Stimulated activated naive B cell treated with anti-CD40 and anti-IgM and Interleukin-4, amounts not matched to agents 10 μg/mL and 1 μg/mL and 100 μg/mL, for 72 hours (primary cell): ENCODE results near the gene VNN1.

Experiments used
- ATAC-seq, 2 donors: fragments of 150-1000 bp; cut with Tn5 transposase; replicated peaks; 2 replicates each; pipeline ENCODE4 v1.10.0; 2021; ENCODE audit warnings: moderate library complexity in 1 of 2
- DNase-seq: peaks from one replicate; pipeline ENCODE4 v3.0.0; 2021
- H3K27ac Mint-ChIP-seq: one replicate; pipeline ENCODE4 v1.8.0; 2022; ENCODE audit warnings: mild to moderate bottlenecking, mixed read lengths
- H3K27me3 Mint-ChIP-seq, 2 donors: one replicate each; pipeline ENCODE4 v1.8.0; 2022; ENCODE audit warnings: mixed read lengths in 2 of 2
- H3K36me3 Mint-ChIP-seq, 2 donors: one replicate each; pipeline ENCODE4 v1.8.0; 2022; ENCODE audit warnings: mixed read lengths in 2 of 2, mild to moderate bottlenecking in 1 of 2
- H3K4me1 Mint-ChIP-seq, 2 donors: one replicate each; pipeline ENCODE4 v1.8.0; 2022; ENCODE audit warnings: mixed read lengths in 2 of 2, mild to moderate bottlenecking in 1 of 2
- H3K4me3 Mint-ChIP-seq, 2 donors: one replicate each; pipeline ENCODE4 v1.8.0; 2022; ENCODE audit warnings: mild to moderate bottlenecking in 2 of 2, mixed read lengths in 2 of 2, moderate library complexity in 1 of 2
- H3K9me3 Mint-ChIP-seq, 2 donors: one replicate each; pipeline ENCODE4 v1.8.0; 2022; ENCODE audit warnings: mixed read lengths in 2 of 2, mild to moderate bottlenecking in 1 of 2

VNN1 gene

DNA sequence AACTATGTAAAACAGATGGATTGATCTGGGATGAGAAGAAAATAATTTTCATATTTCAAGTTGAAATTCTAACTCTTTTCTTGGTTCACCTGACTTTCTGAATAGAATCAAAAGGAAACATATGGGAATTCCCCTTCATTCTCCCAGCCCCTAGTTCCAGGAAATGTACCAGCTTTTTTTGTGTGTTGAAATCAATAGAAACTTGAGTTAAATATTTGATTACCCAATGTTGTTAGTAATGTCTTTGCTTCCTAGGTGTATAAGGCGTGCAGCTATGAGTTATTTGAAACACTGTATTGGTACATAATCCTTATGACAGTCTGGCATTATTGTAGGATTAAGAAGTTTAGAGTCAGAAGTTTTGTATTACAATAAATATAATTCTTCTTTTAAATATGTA, 22.4 kb upstream of the VNN1 start:
- H3K4me1 Mint-ChIP-seq, result peaks cover 6 to 12% of the 10 kb centered on the region in 2 donors
- peaks cover 8 to 14% of the 10 kb centered on the region in 2 donors for H3K36me3 Mint-ChIP-seq
- no peak overlapping the region for H3K4me3 Mint-ChIP-seq
- no peak overlapping the region for H3K27ac Mint-ChIP-seq
- H3K27me3 Mint-ChIP-seq, result peaks cover 0 to 4% of the 10 kb centered on the region in 2 donors
- ATAC-seq (no peak), DNase-seq (no peak)
- peaks cover 4 to 5% of the 10 kb centered on the region in 2 donors for H3K9me3 Mint-ChIP-seq

DNA sequence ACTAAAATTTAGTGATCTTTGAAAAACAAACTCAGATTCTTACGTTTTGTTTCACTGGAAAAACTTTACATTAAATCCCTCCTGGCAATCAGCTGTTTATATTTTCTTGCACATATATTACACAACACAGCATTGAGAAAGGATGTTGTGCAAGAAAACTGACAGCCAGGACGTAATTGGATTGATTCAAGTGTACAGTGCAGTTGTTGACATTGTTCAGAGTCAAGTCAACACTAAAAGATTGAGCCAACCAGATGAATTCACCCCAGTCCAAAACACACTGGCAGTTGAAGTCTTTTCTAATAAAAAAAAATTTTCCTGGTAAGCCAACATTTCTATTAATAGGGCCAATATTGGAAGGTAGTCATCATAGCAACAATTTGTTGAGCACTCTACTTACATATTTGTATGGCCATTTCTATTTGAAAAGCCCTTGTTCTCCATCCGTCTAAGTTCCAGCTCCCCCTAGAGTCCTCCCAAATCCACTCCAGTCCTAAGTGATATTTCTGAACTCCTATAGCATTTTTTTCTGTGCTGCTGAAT, 20.9 kb upstream of the VNN1 start:
- H3K4me3 Mint-ChIP-seq, result no peak overlapping the region
- peaks cover 0 to 4% of the 10 kb centered on the region in 2 donors for H3K27me3 Mint-ChIP-seq
- peaks cover 6 to 12% of the 10 kb centered on the region in 2 donors for H3K4me1 Mint-ChIP-seq
- DNase-seq, result no peak
- no peak for ATAC-seq
- H3K36me3 Mint-ChIP-seq, result peaks cover 0 to 4% of the 10 kb centered on the region in 2 donors
- H3K27ac Mint-ChIP-seq, result no peak overlapping the region
- H3K9me3 Mint-ChIP-seq, result peaks cover 3 to 4% of the 10 kb centered on the region in 2 donors

DNA sequence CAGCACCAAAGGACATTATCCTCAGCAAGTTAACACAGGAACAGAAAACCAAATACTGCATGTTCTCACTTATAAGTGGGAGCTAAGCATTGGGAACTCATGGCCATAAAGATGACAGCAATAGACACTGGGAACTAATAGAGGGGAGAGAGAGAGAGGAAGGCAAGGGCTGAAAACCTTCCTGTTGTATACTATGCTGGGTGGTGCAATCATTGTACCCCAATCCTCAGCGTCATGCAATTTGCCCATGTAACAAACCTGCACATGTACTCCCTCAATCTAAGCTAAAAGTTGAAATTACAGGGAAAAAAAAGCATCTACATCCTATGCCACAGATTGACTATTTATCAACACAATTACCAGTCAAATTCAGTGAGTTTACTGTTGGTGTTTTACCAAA, 20.0 kb upstream of the VNN1 start:
- no peak for DNase-seq
- Mint-ChIP-seq H3K36me3 (peaks cover 0 to 2% of the 10 kb centered on the region in 2 donors), H3K9me3 (no peaks in the 10 kb centered on the region), H3K27ac (no peak overlapping the region), H3K4me3 (no peak overlapping the region), H3K4me1 (peaks cover 6 to 12% of the 10 kb centered on the region in 2 donors), H3K27me3 (peaks cover 0 to 2% of the 10 kb centered on the region in 2 donors)
- ATAC-seq, result no peak

DNA sequence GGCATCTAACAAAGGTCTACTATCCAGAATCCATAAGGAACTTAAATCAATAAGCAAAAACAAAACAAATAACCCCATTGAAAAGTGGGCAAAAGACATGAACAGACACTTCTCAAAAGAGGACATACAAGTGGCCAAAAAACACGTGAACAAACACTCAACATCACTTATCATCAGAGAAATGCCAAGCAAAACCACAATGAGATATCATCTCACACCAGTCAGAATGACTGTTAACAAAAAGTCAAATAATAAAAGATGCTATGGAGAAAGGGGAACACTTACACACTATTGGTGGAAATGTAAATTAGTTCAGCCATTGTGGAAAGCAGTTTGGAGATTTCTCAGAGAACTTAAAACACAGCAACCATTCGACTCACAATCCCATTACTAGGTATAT, 19.4 kb upstream of the VNN1 start:
- Mint-ChIP-seq H3K9me3 (no peaks in the 10 kb centered on the region), H3K27ac (no peak overlapping the region), H3K4me3 (no peak overlapping the region), H3K4me1 (peaks cover 6 to 12% of the 10 kb centered on the region in 2 donors), H3K36me3 (no peaks in the 10 kb centered on the region), H3K27me3 (no peaks in the 10 kb centered on the region)
- no peak for DNase-seq
- ATAC-seq, result no peak

DNA sequence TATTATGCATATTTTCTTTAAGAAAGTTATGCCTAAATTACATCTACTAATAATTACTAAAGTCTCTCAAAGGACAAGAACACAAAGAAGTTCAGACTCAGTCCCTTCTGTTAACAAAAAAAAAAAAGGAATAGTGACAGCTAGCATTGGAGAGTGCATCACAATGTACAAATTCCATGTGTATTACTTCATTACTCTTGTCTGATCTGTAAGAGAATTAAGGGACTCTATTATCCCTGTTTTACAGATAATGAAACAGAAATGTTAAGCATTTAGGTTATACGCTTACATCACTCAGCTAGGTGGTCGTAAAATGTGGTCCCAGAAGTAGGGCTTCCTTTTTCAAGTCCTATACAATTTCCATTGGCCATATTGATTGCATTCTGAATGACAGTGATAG, 17.2 kb upstream of the VNN1 start:
- ATAC-seq (no peak), DNase-seq (no peak)
- Mint-ChIP-seq H3K4me1 (peaks cover 0 to under 1% of the 10 kb centered on the region in 2 donors), H3K27me3 (no peaks in the 10 kb centered on the region), H3K27ac (no peak overlapping the region), H3K4me3 (no peak overlapping the region), H3K36me3 (no peaks in the 10 kb centered on the region), H3K9me3 (no peaks in the 10 kb centered on the region)

DNA sequence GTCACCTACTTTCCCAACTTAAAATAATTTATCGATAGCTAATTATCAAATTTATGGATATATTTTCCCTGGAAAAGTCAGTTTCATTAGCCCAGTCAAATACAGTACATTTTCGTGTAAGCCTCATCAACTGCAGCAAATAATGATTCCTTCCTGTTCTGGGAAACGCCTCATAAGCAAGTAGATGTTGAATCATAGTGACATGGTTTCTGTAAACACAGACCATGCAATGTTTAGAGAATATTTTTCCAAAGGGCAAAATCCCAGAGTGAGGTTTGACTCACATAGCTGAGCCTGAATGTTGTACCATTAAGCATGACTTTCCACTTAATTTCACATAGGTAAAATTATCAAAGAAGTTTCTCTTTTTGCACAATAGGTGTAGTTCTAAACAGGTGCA, 16.7 kb upstream of the VNN1 start:
- ATAC-seq, result no peak
- H3K9me3 Mint-ChIP-seq, result no peaks in the 10 kb centered on the region

DNA sequence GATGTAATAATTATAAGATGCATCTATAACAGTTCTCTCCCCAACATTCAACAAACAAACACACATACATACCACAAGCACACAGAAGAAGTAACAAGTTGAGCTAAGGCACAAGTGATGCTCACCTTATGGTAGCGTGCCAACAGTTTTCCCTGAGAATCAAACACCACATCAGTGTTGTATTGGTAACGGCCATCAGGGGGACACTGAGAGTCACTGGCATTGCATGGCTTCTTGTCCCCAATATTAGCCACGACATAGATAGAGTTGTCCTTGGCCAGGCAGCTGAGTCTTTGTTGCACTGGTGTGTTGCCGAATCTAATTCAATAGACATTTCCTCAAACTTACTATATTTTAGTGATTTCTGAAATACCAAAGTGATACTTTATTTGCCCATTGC, 14.8 kb upstream of the VNN1 start:
- no peak overlapping the region for H3K4me3 Mint-ChIP-seq
- DNase-seq (no peak), ATAC-seq (no peak)
- H3K27me3 Mint-ChIP-seq, result no peaks in the 10 kb centered on the region
- H3K36me3 Mint-ChIP-seq, result no peaks in the 10 kb centered on the region
- no peaks in the 10 kb centered on the region for H3K4me1 Mint-ChIP-seq
- H3K9me3 Mint-ChIP-seq, result no peaks in the 10 kb centered on the region
- H3K27ac Mint-ChIP-seq, result no peak overlapping the region

More for the DNA sequence above, 16.7 kb upstream of the VNN1 start:
- DNase-seq, result no peak
- Mint-ChIP-seq H3K4me1 (no peaks in the 10 kb centered on the region), H3K4me3 (no peak overlapping the region), H3K36me3 (no peaks in the 10 kb centered on the region), H3K27me3 (no peaks in the 10 kb centered on the region), H3K27ac (no peak overlapping the region)

DNA sequence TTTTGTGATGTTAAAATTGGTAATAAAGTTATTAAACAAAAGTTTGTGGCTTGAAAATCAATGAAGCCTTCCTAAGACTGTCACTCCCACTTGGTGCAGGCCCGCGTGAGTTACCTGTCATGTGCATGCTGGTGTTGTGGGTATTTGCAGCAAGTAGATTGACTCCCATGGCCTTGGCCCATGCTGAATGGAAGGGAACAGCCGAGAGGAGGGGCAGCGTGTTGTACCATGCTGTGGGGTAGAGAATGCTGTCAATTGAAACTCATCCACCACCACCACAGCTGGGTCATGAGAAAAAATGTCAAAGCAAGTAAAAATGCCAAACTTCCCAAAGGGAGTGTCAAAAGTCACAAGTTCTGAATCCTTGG, 12.7 kb upstream of the VNN1 start:
- H3K4me3 Mint-ChIP-seq, result no peak overlapping the region
- no peak for ATAC-seq

DNA sequence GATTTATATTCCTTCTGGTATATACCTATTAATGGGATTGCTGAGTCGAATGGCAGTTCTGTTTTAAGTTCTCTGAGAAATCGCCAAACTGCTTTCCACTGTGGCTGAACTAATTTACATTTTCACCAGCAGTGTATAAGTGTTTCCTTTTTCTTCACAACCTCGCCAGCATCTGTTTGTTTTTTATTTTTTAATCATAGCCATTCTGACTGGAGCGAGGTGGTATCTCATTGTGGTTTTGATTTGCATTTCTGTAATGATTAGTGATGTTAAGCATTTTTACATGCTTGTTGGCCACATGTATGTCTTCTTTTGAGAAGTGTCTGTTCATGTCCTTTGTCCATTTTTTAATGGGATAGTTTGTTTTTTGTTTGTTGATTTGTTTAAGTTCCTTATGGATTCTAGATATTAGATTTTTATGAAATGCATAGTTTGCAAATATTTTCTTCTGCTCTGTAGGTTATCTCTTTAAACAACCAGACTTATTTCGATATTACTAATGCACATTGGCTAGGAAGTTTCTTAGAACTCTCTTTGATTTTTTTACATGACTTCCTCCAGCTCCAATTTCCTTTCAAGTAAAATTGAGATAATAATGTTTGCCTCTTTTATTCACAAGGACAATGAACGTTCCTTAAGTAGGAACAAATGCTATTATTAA, 12.2 kb upstream of the VNN1 start:
- Mint-ChIP-seq H3K9me3 (no peaks in the 10 kb centered on the region), H3K4me1 (no peaks in the 10 kb centered on the region), H3K4me3 (no peak overlapping the region), H3K27me3 (no peaks in the 10 kb centered on the region), H3K36me3 (no peaks in the 10 kb centered on the region), H3K27ac (no peak overlapping the region)
- DNase-seq (no peak), ATAC-seq (no peak)

More for the DNA sequence above, 12.7 kb upstream of the VNN1 start:
- no peaks in the 10 kb centered on the region for H3K9me3 Mint-ChIP-seq
- DNase-seq, result no peak
- no peak overlapping the region for H3K27ac Mint-ChIP-seq
- H3K27me3 Mint-ChIP-seq, result no peaks in the 10 kb centered on the region
- no peaks in the 10 kb centered on the region for H3K36me3 Mint-ChIP-seq
- H3K4me1 Mint-ChIP-seq, result no peaks in the 10 kb centered on the region

DNA sequence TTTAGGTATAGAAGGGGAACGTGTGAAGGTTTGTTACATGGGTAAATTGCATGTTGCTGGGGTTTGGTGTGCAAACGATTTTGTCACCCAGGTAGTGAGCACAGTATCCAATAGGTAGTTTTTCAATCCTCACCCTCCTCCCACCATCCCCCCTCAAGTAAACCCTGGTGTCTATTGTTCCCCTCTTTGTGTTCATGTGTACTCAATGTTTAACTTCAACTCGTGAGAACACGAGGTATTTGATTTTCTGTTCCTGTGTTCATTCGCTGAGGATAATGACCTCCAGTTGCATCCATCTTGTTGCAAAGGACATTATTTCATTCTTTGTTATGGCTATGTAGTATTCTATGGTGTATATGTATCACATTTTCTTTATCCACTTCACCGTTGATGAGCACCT, 11.6 kb upstream of the VNN1 start:
- Mint-ChIP-seq H3K4me1 (no peaks in the 10 kb centered on the region), H3K36me3 (no peaks in the 10 kb centered on the region), H3K27ac (no peak overlapping the region), H3K4me3 (no peak overlapping the region), H3K27me3 (no peaks in the 10 kb centered on the region), H3K9me3 (no peaks in the 10 kb centered on the region)
- no peak for DNase-seq
- ATAC-seq, result no peak

DNA sequence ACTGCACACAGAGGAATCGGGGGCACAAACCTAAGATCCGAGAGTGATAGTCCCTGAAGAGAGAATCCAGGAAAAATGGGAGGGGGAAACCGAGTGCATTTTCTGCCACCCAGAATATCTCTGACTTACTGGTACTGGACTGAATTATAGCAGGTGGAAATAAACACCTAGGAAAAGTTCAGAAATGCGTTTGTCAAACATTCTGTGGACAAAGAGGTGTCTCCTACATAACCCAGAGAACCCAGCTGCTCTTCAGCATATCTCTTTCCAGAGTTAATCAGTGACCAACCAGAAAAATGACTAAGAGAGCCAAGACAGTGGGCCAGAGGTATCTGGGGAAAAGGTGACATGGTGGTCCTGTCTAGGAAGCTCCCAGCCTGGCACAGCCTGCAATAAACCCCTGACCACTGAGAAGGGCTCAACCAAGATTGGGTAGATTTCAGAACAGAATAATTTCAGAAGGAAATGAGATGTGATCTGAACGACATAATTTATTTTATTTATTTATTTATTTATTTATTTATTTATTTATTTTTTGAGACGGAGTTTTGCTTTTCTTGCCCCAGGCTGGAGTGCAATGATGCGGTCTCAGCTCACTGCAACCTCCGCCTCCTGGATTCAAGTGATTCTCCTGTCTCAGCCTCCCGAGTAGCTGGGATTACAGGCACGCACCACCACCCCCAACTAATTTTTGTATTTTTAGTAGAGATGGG, 6.0 kb upstream of the VNN1 start:
- DNase-seq (no peak), ATAC-seq (no peak)
- peaks cover 0 to 2% of the 10 kb centered on the region in 2 donors for H3K36me3 Mint-ChIP-seq
- H3K27ac Mint-ChIP-seq, result no peak overlapping the region
- no peaks in the 10 kb centered on the region for H3K9me3 Mint-ChIP-seq
- no peaks in the 10 kb centered on the region for H3K4me1 Mint-ChIP-seq
- H3K4me3 Mint-ChIP-seq, result no peak overlapping the region
- peaks cover 0 to 4% of the 10 kb centered on the region in 2 donors for H3K27me3 Mint-ChIP-seq

DNA sequence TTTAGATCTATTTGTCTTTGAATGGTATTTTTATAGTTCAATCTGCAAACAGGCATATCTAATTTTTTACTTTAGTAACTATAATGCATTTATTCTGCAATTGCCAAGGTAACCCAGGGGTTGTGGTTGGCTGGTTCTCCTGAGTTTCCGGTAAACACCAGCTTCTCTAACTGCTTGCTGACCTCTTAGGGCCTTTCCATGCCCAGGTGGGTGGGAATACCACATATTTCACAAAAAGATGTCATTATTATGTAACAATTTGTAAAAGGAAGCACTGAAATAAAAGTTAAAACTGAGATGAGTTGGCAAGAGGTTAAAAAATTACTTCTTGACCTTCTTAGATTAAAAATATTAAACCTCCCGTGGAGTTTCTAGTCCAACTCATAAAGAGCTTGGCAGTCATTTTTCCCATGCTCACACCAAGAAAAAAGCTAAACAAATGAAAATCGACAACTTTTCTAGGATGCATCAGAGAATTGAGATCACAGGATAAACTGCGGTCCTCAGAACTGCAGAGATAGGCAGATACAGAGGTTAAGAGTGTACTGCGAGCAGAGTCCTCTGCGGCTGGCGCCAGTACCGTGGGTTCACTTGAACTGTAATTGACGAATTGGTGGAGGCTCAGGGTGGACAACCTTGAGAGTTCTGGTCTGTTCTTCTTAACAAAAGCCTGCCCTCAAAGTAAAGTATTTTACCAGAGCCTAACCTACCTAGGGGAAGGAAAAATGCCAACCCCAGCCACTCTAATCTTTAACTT, 2.2 kb upstream of the VNN1 start:
- ATAC-seq (no peak), DNase-seq (no peak)
- no peaks in the 10 kb centered on the region for H3K9me3 Mint-ChIP-seq
- H3K27me3 Mint-ChIP-seq, result peaks cover 0 to 4% of the 10 kb centered on the region in 2 donors
- H3K27ac Mint-ChIP-seq, result no peak overlapping the region
- H3K4me3 Mint-ChIP-seq, result no peak overlapping the region
- peaks cover 0 to 2% of the 10 kb centered on the region in 2 donors for H3K36me3 Mint-ChIP-seq
- H3K4me1 Mint-ChIP-seq, result peaks cover 7 to 14% of the 10 kb centered on the region in 2 donors

DNA sequence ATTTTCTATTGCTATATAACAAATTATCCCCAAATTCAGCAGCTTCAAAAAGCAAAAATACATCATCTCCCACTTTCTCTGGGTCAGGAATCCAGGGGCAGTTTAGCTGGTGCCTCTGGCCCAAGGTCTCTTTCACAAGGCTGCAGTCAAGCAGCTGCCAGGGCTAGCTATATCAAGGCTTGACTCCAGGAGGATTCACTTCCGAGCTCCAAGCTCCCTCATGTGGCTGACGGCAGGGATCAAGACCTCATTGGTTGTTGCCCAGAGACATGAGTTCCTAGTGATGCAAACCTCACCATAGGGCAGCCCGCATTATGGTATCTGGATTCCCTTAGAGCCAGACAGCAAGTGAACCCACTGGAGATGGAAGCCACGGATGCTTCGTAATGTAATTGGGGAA, 1.3 kb upstream of the VNN1 start:
- DNase-seq (no peak), ATAC-seq (no peak)
- peaks cover 7 to 14% of the 10 kb centered on the region in 2 donors for H3K4me1 Mint-ChIP-seq
- H3K4me3 Mint-ChIP-seq, result no peak overlapping the region
- peaks cover 0 to 2% of the 10 kb centered on the region in 2 donors for H3K36me3 Mint-ChIP-seq
- H3K27ac Mint-ChIP-seq, result no peak overlapping the region
- H3K27me3 Mint-ChIP-seq, result peaks cover 0 to 4% of the 10 kb centered on the region in 2 donors
- no peaks in the 10 kb centered on the region for H3K9me3 Mint-ChIP-seq

DNA sequence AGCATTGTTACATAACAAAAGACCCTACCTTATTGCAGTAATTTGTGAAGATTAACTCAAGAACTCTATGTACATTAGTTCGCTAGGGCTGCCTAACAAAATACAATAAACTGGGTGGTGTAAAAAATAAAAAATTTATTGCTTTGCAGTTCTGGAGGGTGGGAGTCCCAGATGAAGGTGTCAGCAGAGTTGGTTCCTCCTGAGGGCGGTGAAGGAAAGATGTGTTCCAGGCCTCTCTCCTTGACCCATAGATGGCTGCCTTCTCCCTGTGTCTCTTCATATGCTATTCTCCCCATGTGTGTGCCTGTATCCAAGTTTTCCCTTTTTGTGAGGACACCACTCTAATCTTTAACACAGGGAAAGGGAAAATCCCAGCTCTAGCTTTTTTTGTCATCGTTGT, 305 bp upstream of the VNN1 start:
- DNase-seq (no peak), ATAC-seq (no peak)
- H3K4me1 Mint-ChIP-seq, result peaks cover 7 to 14% of the 10 kb centered on the region in 2 donors
- H3K27me3 Mint-ChIP-seq, result no peaks in the 10 kb centered on the region
- H3K9me3 Mint-ChIP-seq, result no peaks in the 10 kb centered on the region
- peak overlapping the region; percentile 25 for H3K27ac Mint-ChIP-seq
- H3K36me3 Mint-ChIP-seq, result no peaks in the 10 kb centered on the region
- H3K4me3 Mint-ChIP-seq, result no peak overlapping the region
